ENCODE results near the gene DAND5. TPM values are rescaled to one million over a fixed set of nuclear protein-coding genes. Genes with fewer than 3 reads are reported as not detected.

The DAND5 gene
- total and polyA plus RNA-seq, 2 of the 13 experiments (the other 11 are each of a cell fraction or from before 2014, with no cell fraction given): 0.04 TPM; not detected in 1

DNA sequence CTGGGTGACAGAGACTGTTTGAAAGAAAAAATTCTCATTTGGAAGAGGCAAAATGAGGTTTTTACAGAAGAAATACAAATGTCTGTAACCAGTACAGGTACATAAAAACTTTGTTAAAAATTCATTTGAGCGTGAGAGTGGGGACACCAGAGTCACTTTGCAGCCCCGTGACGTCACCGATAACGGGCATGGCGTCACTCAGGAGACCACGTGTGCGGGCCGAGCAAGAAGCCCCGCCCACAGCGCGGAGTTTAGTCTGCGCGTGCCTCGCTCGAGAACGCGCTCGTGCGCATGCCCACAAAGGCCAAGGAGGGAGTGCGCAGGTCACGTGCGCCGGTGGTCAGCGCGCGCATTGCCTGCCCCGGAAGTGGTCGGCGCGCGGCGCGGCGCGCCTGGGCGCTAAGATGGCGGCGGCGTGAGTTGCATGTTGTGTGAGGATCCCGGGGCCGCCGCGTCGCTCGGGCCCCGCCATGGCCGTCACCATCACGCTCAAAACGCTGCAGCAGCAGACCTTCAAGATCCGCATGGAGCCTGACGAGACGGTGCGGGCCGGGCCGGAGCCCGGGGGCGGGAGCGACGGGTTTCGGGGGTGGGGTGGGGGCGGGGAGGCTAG is 23.8 kb upstream of the DAND5 start, which contains the start of gene RAD23A (continued):
- TF ChIP-seq, protein P1, sequence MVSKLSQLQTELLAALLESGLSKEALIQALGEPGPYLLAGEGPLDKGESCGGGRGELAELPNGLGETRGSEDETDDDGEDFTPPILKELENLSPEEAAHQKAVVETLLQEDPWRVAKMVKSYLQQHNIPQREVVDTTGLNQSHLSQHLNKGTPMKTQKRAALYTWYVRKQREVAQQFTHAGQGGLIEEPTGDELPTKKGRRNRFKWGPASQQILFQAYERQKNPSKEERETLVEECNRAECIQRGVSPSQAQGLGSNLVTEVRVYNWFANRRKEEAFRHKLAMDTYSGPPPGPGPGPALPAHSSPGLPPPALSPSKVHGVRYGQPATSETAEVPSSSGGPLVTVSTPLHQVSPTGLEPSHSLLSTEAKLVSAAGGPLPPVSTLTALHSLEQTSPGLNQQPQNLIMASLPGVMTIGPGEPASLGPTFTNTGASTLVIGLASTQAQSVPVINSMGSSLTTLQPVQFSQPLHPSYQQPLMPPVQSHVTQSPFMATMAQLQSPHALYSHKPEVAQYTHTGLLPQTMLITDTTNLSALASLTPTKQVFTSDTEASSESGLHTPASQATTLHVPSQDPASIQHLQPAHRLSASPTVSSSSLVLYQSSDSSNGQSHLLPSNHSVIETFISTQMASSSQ (IDR thresholded peaks at IDR 0.05; ENCODE audit: low read depth): no peak
- TF ChIP-seq, protein P1 (CRISPR knock-in tag; IDR thresholded peaks at IDR 0.05; ENCODE audit: borderline replicate concordance): peak; percentile 61; the same call in 1 of the 2 replicates
- peak; percentile 99 for TF ChIP-seq GABPB1 (CRISPR knock-in tag; IDR thresholded peaks at IDR 0.05)
- peak; percentile 90 for TF ChIP-seq PHF8 (CRISPR knock-in tag; IDR thresholded peaks at IDR 0.05)
- no peak for TF ChIP-seq TCF12 (IDR thresholded peaks at IDR 0.05)
- peak; percentile 64; the same call in 1 of the 2 replicates for TF ChIP-seq TCF12 (CRISPR knock-in tag; IDR thresholded peaks at IDR 0.05)
- TF ChIP-seq PLRG1 (conservative IDR thresholded peaks at IDR 0.05): no peak
- TF ChIP-seq MXD4 (CRISPR knock-in tag; IDR thresholded peaks at IDR 0.05): peak; percentile 91
- TF ChIP-seq, protein P2, sequence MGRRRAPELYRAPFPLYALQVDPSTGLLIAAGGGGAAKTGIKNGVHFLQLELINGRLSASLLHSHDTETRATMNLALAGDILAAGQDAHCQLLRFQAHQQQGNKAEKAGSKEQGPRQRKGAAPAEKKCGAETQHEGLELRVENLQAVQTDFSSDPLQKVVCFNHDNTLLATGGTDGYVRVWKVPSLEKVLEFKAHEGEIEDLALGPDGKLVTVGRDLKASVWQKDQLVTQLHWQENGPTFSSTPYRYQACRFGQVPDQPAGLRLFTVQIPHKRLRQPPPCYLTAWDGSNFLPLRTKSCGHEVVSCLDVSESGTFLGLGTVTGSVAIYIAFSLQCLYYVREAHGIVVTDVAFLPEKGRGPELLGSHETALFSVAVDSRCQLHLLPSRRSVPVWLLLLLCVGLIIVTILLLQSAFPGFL (CRISPR knock-in tag; IDR thresholded peaks at IDR 0.05): no peak
- TF ChIP-seq ESRRA (CRISPR knock-in tag; IDR thresholded peaks at IDR 0.05; ENCODE audit: low read depth): no peak
- TF ChIP-seq GATAD1 (CRISPR knock-in tag; IDR thresholded peaks at IDR 0.05): peak; percentile 94
- TF ChIP-seq HOXA3 (CRISPR knock-in tag; IDR thresholded peaks at IDR 0.05): peak; percentile 100
- TF ChIP-seq ZNF75D (CRISPR knock-in tag; IDR thresholded peaks at IDR 0.05; ENCODE audit: borderline replicate concordance): no peak
- TF ChIP-seq ZNF292 (CRISPR knock-in tag; IDR thresholded peaks at IDR 0.05; ENCODE audit: borderline replicate concordance, low read depth): no peak
- TF ChIP-seq SMAD1 (CRISPR knock-in tag; IDR thresholded peaks at IDR 0.05; ENCODE audit: borderline replicate concordance, low read depth): peak; percentile 63; the same call in 1 of the 2 replicates
- peak; percentile 58; the same call in 1 of the 2 replicates for TF ChIP-seq ZNF766 (CRISPR knock-in tag; IDR thresholded peaks at IDR 0.05; ENCODE audit: borderline replicate concordance)
- TF ChIP-seq RXRA (CRISPR knock-in tag; IDR thresholded peaks at IDR 0.05): peak; percentile 75
- TF ChIP-seq ZNF737 (CRISPR knock-in tag; IDR thresholded peaks at IDR 0.05; ENCODE audit: borderline replicate concordance): no peak
- TF ChIP-seq, protein P3, sequence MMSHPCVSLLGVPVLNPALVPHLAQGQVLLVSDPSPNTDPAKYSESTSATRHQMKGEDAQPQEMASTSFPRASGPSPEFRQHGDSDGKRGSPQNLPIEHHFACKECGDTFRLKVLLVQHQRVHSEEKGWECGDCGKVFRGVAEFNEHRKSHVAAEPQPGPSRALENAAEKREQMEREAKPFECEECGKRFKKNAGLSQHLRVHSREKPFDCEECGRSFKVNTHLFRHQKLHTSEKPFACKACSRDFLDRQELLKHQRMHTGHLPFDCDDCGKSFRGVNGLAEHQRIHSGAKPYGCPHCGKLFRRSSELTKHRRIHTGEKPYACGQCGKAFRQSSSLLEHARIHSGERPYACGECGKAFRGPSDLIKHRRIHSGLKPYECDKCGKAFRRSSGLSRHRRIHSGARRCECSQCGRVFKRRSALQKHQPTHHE (CRISPR knock-in tag; IDR thresholded peaks at IDR 0.05; ENCODE audit: borderline replicate concordance): peak; percentile 67; the same call in 1 of the 2 replicates
- TF ChIP-seq SRSF4 (IDR thresholded peaks at IDR 0.05; ENCODE audit: low read depth, low read length, poor library complexity, severe bottlenecking): peak; percentile 83
- TF ChIP-seq, protein P4, sequence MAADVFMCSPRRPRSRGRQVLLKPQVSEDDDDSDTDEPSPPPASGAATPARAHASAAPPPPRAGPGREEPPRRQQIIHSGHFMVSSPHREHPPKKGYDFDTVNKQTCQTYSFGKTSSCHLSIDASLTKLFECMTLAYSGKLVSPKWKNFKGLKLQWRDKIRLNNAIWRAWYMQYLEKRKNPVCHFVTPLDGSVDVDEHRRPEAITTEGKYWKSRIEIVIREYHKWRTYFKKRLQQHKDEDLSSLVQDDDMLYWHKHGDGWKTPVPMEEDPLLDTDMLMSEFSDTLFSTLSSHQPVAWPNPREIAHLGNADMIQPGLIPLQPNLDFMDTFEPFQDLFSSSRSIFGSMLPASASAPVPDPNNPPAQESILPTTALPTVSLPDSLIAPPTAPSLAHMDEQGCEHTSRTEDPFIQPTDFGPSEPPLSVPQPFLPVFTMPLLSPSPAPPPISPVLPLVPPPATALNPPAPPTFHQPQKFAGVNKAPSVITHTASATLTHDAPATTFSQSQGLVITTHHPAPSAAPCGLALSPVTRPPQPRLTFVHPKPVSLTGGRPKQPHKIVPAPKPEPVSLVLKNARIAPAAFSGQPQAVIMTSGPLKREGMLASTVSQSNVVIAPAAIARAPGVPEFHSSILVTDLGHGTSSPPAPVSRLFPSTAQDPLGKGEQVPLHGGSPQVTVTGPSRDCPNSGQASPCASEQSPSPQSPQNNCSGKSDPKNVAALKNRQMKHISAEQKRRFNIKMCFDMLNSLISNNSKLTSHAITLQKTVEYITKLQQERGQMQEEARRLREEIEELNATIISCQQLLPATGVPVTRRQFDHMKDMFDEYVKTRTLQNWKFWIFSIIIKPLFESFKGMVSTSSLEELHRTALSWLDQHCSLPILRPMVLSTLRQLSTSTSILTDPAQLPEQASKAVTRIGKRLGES (CRISPR knock-in tag; IDR thresholded peaks at IDR 0.05; ENCODE audit: borderline replicate concordance): no peak

All from HepG2 (cell line).